GM19438 (cell line): Measurements from ENCODE around the gene HDGFL3.
"Not testable (repeated sequence)": the region's sequence is repeated elsewhere in the genome, so short reads cannot be mapped to it uniquely, and the experiment has no call there.

Experiments used
- ATAC-seq: cut with Tn5 transposase; IDR thresholded peaks from one replicate; pipeline ENCODE4 v1.9.1; 2021; ENCODE audit warnings: low read depth; ENCODE audit not compliant: unreplicated experiment

The HDGFL3 gene

DNA sequence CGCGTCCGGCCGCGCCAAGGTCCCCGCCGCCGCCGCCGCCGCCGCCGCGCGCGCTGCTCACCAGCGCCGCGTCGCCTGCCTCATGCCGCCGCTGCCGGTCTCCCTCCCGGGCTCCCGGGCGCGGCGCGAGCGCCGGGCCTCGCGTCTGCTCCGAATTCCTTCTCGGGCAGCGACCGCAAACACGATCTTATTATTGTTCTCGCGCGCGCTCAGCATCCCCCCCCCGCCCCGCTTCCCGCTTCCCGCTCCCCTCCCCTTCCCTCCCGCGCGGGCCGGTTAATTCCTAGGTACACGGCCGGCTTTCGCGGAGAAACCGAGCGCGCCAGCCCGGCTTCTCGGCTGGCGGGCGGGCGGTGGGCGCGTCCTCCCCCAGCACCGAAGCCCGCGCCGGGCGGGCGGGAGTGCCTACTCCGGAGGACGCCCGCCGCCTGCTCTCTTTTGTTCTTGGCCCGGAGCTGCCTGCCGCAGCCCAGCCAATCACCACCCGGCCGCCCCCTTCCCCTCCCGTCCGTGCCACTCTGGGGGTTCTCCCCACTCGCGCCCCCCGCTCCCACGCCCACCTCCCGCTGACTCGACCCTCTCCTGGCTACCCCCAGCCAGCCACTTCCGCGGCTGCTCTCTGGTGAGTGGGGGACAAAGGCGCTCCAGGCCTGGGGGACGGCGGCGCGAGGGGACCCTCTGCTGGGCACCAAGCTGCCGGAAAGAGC lies at the start of gene HDGFL3:
HDGFL3 (minus strand) TSS at position 164 of the 707 bp plus-strand sequence. CDS start 409 bp downstream, outside the sequence.
- peak; percentile 49 for ATAC-seq

DNA sequence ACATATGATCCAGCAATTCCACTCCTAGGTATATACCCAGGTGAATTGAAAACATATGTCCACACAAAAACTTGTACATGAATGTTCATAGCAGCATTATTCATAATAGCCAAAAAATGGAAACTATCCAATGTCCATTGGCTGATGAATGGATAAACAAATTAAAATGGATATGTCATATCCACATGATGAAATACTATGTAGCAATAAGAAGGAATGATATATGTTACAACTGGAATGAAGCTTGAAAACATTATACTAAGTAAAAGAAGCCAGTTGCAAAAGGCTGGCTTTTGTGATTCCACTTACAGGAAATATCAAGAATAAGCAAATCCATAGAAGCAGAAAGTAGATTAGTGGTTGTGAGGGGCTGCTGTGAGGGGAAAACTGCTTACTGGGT lies 43.2 kb upstream of the HDGFL3 start:
- ATAC-seq: no peak

DNA sequence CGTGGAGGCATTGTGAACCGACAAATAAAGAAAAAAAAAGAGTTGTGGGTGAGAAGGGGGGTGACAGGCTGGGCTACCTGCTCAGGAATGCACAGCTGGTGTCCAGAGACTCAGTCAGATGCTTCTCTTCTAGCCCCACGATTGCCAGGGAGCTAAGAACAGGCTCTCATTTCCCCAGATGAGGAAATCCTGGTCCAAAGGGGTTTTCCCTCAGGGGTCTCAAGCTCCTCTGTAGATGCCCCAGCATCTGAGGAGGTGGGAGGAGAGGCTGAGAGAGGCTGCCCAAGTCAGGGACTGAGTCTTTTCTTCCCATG lies 41.4 kb upstream of the HDGFL3 start:
- no peak for ATAC-seq

DNA sequence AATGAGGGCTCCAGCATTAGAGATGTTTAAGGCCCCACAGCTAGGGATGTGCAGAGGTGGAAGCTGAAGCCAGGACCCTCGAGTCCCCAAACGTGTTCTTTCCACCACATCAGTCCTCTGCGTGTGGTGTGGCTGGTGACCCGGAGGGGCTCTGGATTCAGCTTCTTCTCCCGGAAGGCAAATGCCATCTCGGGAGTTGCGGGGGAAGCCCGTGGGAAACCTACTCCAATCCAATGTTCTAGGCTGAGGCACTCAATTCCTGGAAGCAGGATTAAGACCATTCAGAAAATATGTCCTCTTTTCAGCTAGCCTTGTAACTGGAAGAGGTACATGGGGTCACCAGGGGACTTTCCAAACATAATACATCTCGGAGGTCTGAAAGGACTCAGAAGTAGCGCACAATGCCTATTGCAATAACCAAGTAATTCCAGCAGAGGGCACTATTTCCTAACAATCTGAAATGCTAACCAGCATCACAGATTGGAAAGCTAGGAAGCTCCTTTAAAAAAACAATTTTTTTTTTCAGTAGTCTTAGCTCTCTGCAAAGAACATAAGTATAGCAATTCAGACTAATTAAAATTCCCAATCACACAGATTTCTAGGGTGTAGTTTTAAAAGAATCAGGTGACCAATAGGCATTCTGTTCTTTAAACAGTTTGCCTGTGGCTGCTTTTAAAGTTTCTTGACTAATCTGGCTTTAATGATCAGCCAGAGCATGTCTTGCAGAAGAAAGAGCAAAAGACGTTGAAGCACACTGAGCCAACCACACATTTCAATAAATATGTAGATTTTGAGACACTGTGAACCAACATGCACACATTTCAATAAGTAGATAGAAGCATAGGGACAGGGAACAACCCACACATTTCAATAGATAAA lies 40.8 kb upstream of the HDGFL3 start:
- no peak for ATAC-seq

DNA sequence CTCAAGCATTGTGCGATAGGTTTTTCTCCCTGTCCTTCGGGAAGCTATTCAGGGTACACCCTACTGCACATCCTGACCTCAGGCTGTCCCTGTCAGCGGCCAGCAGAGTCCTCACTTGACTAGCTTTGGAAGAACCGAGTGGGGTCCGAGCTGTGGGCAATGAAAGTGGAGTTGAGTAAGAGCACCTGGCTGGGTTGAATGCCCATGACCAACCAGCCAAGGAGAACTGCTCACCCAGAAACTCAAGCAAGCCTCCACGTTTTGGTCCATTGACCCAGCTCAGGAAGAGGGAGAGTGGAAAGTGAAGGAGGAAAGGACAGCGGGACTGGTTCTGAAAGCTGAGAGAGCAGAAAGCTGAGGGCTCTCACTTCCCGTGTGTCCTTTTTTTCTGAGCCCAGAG lies 36.0 kb upstream of the HDGFL3 start:
- ATAC-seq: no peak

DNA sequence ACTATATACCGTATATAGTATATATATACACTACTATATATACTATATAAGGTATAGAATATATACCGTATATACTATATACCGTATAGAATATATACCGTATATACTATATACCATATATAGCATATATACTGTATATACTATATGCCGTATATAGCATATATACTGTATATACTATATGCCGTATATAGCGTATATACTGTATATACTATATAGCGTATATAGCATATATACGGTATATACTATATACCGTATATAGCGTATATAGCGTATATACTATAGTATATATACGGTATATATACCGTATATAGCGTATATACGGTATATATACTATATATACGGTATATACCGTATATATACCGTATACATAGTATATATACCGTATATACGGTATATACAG lies 22.6 kb upstream of the HDGFL3 start:
- ATAC-seq: no peak

DNA sequence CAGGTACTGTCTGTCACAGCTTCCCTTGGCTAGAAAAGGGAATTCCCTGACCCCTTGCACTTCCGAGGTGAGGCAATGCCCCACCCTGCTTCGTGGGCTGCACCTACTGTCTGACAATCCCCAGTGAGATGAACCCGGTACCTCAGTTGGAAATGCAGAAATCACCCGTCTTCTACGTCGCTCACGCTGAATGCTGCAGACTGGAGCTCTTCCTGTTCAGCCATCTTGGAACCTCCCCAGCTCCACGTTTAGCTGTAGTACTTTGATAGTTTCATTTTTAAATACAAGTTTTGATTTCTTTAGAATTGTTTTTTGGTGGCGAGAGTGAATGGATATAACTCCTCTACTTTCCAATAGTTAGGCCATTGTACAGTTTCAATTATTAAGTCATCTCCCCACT lies 17.8 kb upstream of the HDGFL3 start:
- no peak for ATAC-seq

DNA sequence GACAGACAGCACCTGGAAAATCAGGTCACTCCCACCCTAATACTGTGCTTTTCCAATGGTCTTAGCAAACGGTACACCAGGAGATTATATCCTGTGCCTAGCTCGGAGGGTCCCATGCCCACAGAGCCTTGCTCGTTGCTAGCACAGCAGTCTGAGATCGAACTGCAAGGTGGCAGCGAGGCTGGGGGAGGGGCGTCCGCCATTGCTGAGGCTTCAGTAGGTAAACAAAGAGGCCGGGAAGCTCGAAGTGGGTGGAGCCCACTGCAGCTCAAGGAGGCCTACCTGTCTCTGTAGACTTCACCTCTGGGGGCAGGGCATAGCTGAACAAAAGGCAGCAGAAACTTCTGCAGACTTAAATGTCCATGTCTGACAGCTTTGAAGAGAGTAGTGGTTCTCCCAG lies 14.2 kb upstream of the HDGFL3 start:
- not testable (repeated sequence) for ATAC-seq

DNA sequence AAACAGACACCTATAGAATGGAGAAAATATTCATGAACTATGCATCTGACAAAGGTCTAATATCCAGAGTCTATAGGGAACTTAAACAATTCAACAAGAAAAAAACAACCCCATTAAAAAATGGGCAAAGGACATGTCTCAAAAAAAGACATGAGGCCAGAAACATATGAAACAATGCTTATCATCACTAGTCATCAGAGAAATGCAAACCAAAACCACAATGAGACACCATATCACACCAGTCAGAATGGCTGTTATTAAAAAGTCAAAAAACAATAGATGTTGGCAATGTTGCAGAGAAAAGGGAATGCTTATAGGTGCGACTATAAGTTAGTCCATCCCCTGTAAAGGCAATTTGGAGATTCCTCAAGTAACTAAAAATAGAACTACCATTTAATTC lies 11.4 kb upstream of the HDGFL3 start:
- no peak for ATAC-seq

DNA sequence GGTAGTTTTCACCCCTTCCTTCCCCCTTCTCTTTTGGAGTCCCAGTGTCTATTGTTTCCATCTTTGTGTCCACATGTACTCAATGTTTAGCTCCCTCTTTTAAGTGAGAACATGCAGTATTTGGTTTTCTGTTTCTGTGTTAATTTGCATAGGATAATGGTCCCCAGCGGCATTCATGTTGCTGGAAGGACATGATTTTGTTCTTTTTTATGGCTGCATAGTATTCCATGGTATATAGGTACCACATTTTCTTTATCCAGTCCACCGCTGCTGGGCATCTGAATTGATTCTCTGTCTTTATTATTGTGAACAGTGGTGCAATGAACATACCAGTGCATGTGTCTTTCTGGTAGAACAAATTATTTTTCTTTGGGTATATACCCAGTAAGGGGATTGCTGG lies 7.7 kb upstream of the HDGFL3 start:
- ATAC-seq: no peak

DNA sequence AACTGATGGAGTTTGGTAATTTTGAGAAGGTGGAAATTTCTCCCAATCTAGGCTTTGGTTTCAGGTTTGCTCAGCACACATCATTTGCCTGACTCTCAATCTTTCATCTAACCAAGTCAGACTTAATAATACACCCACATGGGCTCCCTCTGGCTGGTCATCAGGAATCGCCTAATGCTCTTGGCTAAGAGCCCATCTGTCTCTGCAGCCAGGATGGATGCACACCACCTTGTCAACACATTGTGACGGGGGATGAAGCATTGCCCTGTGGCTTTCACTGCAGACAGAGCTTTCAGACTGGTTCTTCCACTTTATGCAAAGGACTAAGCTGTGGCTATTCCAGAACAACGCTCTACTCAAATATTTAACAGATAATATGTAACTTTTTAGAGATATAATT lies 3.0 kb upstream of the HDGFL3 start:
- no peak for ATAC-seq

DNA sequence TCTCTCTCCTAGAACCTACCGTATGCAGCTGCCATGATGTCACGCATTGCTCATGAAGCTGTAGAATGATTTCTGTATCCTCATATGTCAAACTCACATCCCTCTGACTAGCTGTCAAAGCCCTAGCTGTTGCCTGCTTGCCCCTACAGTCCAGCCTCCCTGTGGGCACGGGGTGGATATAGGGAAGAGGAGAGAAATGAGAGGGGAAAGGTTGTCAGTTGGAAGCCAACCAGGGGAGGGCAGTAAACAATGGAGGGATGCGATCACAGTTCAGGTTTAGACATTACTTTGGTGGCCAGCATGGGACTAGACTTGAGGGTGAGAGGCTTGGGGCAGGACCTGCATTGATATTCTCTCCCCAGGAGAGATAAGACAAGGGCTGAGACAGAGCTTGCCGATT lies 1.7 kb upstream of the HDGFL3 start:
- ATAC-seq: no peak

DNA sequence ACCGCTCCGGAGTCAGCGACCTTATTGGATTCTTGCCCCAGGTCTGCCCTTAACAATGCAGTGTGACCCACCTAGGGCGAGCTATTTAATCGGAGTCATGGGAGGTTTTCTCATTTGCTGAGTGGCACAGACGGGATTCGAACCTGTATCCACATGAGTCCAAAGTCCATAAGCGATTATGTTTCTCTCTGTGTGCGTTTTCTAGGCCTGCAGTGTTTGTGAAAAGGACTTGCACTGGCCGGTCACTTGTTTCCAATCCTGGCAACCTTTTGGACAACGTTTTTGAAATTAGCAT lies 691 bp upstream of the HDGFL3 start:
- ATAC-seq: no peak

DNA sequence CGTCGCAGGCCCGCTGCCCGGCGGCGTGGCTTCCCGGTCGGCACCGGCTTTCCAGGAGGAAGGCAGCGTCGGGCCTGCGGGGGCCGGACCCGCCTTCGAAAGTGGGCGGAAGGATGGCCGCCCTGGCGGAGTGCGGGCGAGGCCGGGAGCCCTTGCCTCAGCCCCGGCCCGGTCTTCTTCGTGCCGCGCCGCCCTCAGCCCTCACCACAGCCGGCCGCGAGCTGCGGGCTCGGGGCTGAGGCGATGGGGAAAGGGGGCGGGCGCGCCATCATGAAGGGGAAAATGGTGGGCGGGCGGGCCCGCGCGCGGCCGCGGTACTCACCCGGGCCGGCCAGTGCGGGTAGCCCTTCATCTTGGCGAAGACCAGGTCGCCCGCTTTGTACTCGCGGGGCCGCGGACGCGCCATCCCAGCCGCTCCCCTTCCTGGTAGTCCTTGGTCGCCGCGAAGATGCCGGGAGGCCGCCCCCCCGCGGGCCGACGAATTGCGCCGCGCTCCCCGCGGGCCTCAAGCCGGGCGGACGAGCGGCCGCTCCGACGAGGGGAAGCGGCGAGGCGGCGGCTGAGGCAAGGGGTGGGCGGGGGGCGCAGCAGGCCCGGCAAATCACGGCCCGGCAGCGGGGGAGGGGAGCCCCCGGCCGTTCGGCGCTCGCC lies 489 bp downstream of the HDGFL3 start:
- ATAC-seq: peak; percentile 29

DNA sequence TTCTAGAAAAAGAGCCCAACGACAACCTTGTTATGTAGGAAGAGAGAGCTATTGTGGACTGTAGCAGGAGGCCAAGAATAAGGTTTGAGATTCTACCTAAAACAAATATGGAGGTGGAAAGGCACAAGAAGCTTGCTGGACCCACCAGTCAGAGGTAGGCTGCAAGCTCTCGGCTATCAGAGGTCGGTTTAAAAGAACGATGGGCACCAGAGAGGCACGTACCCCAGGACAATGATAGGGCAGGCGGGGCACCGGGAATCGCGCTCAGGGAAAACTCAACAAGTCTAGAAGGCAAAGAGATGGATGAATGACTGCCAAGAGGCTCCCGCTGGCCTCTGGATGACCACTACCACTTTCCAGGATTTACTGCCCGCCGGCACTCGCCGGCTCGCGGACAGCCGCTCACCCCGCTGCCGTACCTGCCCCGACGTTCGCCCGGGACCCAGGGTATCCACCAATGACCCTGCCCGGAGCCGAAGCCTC lies 1.1 kb downstream of the HDGFL3 start:
- no peak for ATAC-seq

DNA sequence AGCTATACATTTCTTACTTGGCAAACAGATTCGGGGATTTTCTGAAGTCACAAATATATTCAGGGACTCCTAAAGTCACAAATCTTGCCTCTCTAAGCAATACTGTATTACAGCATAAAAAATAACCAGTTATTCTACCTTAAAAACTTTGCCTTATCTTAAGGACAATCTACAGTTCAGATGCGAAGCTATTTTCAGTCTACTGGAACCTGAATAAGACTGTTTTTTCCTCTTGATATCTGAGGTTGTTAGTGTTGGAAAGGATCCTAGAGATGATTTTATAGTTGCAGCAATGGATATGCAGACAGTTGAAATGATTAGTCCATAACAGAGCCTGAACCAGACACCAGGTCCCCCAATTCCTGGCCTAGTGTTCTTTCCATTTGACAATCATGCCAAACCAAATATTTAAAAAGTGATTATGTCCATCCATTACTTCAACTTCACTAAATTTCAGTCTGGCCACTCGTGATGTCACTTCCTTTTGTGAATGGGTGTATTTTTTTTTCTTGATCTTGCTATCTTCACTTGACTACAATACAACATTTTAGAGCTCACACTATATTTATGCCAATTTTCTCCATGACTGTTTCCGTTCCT lies 1.8 kb downstream of the HDGFL3 start:
- ATAC-seq: no peak

DNA sequence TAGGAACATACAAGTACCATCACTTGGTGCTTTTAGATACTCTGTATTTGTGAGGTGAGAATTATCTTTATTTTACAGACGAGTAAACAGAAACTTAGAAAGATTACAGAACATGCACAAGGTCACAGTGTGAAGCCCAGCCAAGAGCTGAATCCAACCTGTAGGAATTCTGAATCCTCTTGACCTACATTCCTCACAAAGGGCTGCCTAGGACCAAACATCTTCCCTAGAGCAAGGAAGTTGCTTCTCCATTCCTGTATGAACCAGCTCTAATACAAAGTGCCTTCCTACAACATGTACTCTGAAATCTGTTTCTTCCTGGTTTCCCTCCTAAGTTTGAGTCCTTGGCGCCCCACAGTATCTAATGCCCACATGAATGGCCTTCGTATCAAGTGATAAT lies 2.9 kb downstream of the HDGFL3 start:
- no peak for ATAC-seq

DNA sequence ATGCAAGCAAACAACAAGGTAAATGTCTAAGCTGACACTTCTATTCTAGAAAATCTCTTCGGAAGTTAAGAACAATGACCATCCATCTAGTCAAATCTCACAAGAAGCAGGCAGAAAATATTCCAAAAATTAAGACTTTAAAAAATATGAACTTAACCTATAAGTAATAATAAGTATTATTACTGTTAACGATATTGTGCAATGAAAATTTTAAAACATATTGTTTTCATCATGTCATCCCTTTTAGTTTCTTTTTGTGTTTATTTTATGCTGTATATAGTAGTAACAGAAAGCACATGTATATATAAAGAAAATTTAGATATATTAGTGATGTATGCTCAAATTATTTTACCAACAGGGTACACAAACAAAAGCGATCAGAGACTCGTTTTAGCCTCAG lies 4.1 kb downstream of the HDGFL3 start:
- no peak for ATAC-seq

DNA sequence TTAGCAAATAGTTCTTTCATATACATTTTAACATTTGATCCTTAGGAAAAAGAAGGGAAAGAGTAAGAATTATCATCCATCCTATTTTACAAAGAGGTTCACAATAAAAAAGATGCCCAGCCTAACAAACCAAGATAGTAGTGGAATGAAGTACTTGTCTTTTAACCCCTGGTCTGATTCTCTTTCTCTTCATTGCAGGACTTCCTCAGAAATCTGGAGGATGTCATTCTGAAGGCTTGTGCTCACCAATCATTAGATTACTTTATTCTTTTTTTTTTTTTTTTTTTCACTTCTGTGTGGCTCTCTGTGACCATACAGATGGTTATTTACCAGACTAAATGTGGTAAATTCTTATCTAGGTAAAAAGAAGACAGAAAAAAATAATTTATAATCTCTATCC lies 7.0 kb downstream of the HDGFL3 start:
- no peak for ATAC-seq

DNA sequence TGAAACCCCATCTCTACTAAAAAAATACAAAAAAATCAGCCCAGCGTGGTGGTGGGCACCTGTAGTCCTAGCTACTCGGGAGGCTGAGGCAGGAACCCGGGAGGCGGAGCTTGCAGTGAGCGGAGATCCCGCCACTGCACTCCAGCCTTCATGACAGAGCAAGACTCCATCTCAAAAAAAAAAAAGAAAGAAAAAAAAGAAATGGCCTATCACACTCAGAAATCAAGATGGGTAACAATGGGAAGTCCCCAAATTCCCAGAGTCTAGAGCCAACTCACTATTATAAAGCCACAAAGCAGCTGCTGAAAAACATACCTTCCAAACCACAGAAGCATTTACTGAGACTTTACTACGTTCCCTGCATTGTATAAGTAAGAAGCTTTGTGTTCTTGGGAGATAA lies 7.5 kb downstream of the HDGFL3 start:
- ATAC-seq: no peak

DNA sequence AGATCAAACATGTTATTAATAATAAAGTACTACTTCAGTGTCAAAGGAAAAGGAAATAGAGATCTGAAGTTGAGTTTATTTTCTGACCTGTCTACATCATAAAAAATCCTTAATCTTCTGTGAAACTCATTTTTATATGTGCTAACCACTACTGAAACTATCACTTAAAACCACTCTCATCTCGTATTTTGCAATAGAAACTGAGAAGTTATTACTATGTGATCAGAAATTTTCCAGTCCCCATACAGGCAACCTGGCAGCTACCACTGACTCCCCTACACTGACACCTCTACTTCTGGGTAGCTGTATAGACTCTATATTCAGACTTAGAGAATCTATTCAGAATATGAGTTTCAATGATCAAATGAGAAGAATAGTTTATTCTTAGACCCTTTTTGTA lies 8.3 kb downstream of the HDGFL3 start:
- ATAC-seq: peak; percentile 69
